HG03520 (cell line): ENCODE results near the gene HMHB1.
"Not testable (repeated sequence)": the region's sequence is repeated elsewhere in the genome, so short reads cannot be mapped to it uniquely, and the experiment has no call there.

Experiments used
- ATAC-seq: cut with Tn5 transposase; IDR thresholded peaks from one replicate; pipeline ENCODE4 v1.9.1; 2021; ENCODE audit warnings: mild to moderate bottlenecking, moderate library complexity; ENCODE audit not compliant: unreplicated experiment

The HMHB1 gene

DNA sequence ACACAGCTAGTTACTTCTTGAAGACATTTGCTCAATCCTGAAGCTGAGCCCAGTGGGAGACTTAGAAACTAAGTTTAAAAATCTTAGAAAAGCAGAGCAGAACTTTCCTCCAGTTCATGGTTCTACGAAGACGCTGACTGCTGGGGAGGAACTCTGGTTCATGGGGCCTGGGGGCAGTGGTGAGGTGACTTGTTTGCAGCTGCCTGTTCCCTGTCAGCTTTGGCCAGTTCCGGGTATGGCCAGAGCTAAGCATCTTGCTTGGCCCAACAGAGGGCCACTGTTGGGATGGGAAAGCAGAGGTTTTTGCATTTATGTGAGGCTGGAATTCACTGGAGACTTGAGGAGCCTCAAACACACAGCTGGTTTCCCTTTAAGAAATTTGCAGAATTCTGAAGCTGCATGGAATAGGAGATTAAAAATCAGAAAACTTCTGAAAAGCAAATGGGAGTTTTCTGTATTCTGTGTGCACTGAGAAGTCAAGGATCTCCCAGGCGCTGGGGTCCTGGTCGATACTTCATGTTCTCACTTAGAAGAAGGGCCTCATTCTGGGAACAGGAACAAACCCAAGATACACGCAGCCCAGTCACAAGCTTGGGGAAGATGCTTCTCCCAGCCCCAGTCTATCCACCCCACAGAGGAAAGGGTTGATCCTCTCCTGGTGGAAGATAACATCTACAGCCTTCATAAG, 10.6 kb upstream of the HMHB1 start:
- ATAC-seq = no peak

- ATAC-seq = no peak
Observed at GRCh38 chr5:143805861-143806260, 6.1 kb upstream of the HMHB1 start.

GRCh38 chr5:143806579-143806978, 5.4 kb upstream of the HMHB1 start:
- no peak for ATAC-seq

DNA sequence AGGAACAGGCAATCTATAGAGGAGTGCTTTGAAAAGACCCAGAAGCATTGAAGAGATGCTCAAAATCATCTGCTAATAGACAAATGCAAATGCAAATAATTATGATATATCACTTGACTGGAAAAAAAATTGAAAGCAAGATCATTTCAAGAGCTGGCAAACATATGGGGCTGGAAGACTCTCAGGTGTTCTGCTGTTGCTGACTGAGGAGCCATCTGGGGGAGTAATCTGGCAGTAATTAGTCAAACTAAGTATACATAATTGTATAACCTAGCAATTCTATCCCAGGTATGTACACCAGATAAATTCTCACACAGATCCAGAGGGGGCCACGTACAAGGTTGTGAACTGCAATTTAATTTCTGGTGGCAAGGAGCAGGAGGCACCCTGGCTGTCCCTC, 4.6 kb upstream of the HMHB1 start:
- ATAC-seq = no peak

- not testable (repeated sequence) for ATAC-seq
Observed at GRCh38 chr5:143816370-143816769, 4.4 kb downstream of the HMHB1 start.

DNA sequence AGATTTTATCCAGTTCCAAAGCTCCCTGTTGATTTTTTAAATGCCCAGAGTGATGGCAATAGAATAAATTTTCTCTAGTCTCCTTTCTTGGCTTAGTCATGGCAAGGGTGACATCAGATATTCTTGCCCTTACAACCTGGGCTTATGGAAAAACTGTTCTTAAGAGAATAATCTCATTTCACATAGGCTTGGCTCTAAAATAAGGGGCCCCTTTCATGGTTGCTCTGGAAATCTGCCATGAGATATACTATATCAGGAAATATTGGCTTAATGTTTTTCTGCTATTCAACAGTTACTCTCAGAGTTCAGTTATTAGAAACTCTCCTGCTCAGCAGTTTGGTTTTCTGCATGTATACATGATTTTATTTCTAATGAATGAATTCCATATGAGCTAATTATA, 7.8 kb downstream of the HMHB1 start:
- no peak for ATAC-seq

GRCh38 chr5:143820451-143820850, 8.5 kb downstream of the HMHB1 start:
- ATAC-seq = no peak

- ATAC-seq = peak; percentile 54
Observed at GRCh38 chr5:143824851-143825720, 13.1 kb downstream of the HMHB1 start.

DNA sequence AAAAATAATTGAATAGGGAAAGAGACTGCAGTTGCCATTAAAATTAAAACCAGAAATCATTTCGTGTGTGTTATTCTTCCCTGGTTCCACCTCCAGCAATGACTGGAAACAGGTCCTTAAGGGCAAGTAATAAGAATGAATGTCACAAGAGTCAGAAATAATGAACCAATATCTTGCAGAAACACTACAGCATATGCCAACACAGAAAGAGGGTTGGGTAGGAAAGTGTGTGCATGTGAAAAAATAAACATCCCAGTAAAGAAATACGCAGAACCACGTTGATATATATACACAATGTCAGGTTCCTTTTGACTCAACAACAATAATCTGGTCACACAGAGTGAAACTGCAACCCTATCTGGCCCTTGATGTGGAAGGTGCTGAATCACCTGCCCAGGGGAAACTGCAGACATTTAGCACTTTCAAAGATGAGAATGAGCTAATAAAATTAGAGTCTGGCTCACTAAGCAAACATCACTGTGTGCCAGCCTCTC, 15.0 kb downstream of the HMHB1 start:
- peak; percentile 87 for ATAC-seq

DNA sequence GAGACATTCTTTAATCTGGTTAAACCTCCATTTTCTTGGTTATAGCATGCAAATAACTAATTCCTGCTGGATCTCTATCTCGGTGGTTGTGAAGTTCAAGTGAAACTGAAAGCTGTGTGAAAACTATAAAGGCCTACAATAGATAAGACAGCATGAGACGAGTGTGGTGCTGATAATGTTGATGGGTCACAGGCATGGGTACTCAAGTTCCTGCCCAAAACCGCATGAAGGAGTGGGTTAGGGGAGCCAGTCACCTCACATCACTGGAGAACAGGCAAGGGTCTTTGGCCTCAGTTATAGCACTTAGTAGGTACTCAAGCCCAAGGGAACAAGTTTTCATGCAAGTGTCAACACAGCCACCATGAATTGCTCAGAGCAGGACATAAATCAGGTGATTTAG, 16.7 kb downstream of the HMHB1 start:
- ATAC-seq = no peak

DNA sequence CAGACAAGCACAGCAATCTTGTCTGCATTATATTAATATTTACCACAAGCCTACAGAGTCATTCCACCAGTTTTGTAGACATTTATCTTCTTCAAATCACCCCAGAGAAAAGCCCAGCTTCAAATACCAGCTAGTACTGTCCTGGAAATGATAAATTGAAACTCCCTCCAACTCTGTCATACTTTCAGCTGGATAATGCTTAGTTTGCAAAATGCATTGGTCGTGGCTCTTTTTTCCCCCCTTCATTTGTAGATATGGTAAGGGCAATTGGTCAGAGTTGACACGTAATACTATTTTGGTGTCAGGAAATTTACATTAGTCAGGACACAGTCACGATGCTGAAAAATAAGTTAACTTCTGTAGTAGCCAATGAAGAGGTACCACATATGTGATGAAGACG, 21.2 kb downstream of the HMHB1 start:
- ATAC-seq = no peak

DNA sequence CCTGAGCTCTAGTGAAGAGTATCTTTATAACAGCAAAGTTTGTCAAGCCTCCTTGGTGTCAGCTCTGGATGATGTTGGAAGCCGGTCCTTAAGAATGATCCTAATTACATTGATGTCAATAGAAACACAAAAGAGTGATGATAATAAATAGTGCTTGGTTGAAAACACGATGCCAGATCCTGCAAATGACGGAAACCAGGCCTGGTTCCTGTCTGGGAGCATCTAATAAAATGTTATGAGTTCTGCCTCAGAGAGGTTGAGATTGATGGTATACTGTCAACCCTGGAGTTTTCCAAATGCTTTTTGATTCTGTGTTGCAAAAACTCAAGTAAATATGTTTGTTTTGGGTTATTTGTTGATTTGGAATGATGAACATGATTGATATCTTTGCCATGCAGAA, 23.3 kb downstream of the HMHB1 start:
- ATAC-seq = no peak

DNA sequence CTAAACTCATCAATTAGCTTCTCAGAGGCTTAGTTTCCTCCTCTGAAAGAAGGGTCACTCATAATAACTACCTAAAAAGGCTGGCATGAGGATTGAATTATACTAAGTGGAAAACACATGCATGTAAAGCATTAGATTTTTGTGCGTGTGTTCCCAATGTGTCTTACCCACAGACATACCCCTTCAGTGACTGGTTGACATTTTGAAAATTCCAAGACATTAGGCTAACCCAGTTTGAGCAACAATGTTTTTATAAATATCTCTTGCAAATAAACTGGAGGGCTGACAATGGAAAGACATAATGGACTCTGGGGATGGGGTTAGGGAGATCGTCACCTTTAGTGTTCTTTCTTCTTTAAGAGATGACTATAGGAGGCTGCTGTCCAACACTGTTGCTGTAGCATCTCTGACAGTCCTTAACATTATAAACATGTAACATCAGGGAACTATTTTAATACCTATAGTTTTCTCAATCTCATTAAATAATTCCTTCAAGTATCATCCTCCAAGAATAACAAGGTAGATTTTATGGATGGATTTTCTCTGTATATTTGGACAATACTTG, 24.3 kb downstream of the HMHB1 start:
- ATAC-seq = no peak

DNA sequence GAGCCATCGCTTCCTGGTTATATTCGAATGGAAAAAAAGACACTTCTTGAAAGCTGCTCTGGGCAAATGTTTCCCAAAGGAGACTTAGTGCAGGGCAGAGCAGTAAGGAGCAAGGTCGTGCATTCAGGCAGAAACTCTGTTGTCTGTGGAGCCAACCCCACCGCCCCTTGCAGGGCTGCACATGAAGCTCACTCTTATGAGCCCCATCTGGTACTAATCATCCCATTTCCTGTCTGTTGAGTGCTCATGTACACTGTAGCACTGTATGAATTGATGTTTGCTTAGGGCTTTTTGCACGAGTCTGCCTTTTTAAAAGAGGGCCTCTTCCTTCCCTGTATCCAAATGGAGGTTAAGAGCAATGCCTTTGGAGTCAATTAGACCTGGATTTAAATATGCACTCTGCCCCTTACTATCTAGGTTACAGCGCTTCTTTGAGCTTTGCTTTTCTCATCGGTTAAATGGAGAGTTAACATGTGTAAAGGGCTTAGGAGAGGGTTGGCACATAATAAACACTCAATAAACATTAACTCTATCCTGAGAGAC, 25.4 kb downstream of the HMHB1 start:
- ATAC-seq = no peak

GRCh38 chr5:143841446-143841845, 29.5 kb downstream of the HMHB1 start:
- no peak for ATAC-seq

DNA sequence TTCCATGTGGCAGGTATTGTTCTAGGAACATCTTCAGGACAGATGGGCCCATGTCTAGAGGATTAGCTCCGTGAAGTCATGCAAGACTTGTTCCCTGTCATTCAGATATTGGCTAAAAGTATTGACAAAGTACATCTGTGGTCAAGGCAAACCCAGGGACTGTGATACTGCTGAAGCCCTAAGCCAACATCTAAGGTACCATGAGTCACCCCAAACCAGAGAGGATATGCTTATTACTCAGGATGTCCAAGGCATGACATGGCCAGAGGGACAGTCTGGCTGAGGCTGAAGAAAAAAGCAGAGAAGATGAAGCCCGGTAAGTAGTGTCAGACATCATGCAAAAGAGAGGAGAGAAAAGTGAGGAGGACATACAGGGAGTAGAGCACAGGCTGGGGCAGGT, 31.0 kb downstream of the HMHB1 start:
- no peak for ATAC-seq

DNA sequence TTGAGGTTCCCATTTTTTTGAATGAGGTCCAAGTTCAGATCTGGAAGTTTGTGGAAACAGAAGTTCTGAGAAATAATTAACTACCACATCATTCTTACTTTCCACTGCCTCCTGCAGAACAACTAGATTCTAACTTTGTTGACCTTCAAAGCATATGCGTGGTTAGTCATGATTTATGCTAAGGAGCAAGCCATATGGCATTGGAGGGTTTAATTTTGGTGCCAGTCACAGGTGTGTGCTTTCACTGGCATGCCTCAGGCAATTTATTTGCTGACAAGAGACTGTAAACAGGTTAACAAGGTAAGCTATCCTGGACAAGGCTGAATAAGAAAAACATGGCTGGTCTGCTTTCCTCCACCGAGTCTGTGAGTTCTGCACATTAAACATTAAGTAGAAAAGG, 31.5 kb downstream of the HMHB1 start:
- ATAC-seq = no peak

DNA sequence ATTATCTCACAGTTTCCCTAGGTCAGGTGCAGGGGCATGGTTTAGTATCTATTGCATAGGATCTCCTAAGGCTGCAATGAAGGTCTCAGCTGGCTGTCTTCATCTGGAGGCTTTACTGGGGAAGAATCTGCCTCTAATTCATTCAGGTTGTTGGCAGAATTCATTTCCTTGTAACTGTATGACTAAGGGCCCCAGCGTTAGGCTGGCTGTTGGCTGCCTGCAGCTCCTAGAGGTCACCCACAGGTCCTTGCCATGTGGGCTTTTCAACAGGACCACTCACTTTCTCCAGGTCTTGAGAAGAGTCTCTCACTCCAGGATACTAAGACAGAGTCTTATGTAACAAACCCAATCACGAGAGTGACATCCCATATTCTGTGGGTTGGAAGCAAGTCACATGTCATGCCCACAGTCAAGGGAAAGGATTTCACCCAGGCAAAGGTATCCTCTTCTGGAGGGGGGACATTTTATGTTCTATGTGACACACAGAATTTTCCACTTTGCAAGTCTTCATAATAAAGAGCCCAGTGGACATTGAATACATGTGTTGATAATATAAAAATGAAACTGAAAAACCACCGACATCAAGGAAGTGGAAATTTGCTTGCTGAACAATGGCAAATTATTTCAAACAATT, 38.2 kb downstream of the HMHB1 start:
- peak; percentile 60 for ATAC-seq

DNA sequence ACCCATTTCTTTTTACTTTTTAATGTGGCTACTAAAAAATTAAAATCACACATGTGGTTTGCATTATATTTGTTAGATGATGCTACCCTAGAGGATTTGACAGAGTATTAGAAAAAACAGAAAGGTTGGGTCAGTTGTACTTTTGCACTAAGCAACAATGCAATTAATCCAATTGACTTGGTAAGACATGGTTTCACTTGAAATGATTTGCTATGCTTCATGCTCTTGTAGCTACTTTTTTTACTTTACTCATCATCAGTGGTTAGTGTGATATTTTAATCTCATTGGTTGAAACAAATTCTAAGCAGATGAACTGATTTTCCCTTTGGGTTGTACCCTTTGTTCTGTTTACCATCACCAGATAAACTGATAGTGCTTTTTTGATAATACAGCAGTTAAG, 39.4 kb downstream of the HMHB1 start:
- ATAC-seq = no peak

- ATAC-seq = no peak
Observed at GRCh38 chr5:143860211-143860610, 48.2 kb downstream of the HMHB1 start.

GRCh38 chr5:143862271-143862670, 50.3 kb downstream of the HMHB1 start:
- ATAC-seq = no peak
